ENCODE data around the gene ROBO3.

ROBO3 gene

DNA sequence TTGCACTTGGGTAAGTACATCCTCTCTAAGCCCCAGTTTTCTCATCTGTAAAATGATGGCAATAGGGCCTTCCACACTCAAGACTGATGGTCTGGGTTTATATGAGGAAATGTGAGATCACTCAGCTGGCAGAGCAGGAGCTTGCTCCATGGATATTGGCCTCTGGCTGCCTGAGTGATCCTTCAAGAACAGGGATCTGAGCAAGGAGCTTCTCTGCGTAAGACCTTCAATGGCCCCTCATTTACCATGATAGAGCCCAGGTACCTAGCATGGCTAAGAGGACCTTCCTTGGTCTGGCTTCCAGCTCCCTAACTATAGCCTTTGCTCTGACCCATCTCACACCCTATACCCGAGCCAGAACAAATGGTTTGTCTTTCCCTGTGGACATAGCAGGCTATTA is 26.9 kb downstream of the ROBO3 start:
- DNase-seq (ENCODE audit: low read depth) = no peak

DNA sequence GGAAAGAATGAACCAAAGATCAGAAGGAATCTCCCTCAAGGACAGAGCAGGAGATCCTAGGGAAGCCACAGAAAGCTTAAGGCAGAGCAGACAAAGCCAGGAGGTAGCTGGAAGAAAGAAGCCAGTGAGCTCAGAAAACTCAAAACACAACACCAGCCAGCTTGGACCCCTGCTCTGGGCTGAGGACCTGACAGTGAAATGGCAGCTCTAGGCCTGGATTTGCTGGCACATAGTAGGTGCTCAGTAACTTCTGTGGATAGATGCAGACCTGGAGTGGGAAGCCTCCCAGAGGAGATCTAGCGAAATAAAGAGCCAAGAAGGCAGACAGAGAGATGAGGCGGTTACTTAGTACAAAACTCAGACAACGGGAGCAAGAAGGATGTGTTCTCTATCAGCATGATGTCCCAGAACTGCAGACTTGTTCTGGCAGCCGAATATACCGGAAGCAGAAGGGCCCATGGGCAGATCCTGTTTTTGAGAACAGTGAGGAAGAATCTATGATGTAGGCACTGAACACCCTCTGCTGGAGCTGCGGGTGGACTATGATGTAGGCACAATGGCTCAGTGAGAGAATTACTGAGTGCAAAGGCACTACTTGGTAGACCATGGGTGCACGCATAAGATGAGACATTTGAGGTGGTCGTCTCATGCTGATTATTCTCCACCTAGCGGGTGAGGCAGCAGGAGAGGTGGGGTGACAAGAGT is 27.7 kb downstream of the ROBO3 start:
- DNase-seq (ENCODE audit: low read depth) = no peak

DNA sequence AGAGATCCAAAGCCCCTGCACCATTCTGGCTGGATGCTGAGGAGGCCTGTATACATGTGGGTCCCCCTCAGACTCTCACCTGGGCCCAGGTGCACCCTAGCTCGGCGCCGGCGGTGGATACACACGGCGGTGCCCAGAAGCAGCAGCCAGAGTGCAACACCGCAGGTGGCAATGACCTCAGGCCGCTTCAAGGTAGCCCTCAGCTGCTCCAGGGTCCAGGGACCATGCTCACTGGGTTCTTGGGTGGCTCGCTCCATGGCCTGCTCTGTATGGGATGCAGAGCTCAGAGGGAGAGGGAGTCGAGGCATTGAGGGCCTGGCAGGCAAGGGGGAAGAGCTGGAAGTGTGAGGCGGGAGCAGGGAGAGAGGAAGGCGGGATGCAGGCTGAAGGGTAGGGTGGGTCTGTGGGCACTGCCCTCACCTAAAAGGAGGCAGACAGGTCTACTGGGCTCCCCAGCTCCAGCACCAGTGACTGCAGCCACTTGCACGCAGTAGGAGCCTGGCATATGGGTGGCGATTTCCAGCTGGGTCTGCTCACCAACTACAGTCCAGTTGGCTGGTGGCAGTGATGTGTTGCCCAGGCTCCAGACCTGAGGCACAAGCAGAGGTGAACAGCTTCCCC is 28.7 kb downstream of the ROBO3 start:
- DNase-seq (ENCODE audit: low read depth) = no peak

DNA sequence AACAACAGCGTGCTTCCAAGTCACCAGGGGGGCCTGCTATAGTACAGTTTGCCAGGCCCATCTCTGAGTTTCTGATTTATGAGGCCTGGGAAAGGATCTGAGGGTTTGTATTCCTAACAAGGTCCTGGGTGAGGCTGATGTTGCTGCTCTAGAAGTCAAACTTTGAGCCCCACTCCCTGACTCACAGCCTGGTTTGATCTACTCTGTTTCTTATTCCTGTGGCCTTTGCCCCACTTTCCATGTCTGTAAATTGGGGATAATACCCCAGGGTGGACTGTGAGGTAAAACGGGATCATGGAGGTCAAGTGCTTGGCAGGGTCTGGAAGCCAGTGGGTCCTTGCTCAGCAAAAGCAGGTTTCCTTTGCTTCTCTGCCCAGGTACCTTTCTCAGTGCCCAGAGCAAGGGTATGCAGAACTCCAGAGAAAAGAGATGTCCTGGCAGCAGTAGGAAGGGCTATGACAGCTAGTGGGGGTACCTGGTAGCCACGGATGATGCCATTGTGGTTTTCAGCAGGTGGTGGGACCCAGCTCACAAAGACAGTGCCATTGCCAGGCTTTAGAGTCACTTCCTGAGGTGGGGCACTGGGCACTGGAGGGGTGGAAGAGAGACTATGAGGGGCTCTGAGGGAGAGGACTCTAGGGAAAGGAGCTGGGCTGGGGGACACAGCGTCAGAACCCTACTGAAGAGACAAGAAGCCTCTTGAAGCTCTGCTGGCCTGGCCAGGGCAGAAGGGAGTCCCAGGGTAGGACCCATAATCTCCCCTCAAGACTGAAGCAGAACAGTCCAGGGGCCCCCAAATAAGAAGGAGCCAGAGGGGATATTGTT is 29.6 kb downstream of the ROBO3 start:
- no peak for DNase-seq (ENCODE audit: low read depth)

DNA sequence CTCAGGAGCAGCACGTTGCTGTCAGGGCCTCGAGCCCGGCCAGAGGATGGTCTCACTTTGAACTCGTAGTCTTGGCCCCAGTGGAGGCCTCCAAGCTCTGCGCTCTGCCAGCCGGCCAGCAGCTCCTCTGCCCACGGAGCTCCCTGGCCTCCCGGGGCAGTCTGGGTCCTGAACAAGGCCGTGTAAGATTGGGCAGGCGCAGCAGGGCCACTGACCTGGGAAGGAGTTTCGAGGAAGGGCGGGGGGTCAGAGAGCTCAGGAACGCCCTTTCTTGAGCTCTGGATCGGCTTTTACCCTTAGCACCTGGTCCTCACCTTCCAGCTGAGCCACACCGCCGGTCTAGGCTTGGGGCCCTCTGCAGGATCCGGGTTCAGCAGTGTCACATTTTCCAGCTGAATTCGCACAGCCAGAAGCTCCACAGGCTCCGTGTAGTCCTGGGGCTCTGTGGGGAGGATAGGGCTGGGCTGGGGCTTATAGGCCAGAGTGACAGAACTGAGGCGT is 30.3 kb downstream of the ROBO3 start:
- no peak for DNase-seq (ENCODE audit: low read depth)

DNA sequence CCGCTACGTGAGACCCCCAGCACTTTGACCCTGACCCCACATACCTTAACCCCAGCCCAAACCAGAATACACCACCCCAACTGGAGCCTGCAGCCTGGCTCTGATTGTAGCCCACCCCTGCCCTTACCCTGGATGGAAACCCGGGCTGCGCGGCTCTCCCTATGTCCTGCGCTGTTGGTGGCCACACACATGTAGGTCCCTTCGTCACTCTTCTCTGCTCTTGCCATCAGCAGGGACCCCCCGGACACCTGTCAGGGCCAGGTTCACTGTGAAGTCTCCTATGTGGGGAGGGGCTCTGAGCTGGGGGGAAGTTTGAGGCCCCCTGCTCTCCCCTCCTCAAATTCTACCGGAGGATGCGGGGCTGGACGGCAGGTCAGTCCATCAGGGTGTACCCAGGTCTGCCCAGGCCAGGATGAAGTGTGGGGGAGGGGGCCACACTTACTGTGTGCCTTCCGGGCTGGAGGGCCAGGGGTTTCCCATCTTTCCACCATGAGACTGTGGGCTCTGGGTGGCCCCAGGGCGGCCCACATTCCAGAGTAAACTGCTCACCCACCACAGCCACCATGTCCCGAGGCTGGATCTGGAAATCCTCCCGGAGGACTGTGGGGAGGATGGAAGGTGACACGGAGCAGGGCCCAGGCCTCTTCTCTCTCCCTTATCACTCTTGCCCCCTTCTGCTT is 31.0 kb downstream of the ROBO3 start:
- no peak for DNase-seq (ENCODE audit: low read depth)

DNA sequence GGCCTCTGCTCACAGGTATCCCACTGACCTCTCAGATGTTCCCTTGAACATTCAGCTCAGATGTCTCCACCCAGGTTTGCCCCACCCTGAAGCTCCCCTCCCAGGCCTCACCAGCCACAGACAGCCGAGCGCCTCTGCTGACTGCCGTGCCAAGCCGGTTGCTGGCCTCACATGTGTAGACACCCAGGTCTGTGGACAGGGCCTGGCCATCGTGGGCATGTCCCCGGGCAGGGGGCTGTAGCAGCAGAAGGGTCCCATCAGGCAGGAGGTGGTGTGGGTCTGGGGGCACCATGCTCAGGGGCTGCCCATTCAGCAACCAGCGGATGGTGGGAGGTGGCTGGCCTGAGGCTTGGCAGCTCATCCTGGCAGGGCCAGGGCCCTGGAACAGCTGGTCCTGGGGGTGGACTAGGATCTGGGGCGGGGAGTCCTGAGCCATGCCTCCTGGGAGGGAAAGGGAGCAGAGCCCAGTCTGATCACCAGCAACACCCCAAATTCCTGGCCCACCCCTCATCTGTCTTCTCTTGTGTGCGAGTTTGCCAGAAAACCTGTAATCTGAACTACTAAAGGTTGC is 31.7 kb downstream of the ROBO3 start:
- DNase-seq (ENCODE audit: low read depth) = no peak

DNA sequence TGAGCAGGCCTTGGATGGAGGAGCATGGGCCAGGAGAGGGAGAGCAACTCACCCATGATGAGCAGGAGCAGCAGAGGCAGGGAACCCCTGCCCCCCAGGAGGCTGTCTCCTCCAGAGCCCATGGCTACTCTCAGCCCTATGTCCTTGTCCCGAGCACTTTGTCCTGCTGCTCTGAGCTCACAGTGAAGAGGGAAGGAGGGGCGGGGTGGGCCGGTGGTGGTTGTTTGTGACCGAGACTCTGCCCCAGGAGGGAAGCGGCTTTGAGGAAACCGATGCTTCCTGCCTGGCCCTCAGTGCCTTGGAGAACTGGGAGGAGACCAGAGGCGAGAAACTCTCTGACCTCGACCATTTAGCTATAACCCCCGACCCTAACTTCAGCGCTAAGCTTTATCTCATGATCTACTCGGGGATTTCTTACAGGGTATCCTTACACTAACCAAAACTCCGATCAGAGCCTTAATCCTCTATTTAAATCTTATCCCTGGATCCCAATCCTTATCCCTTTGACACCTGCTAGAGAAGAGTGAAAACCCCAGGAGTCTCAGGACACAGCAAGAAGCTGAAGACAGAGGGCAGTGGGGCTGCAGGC is 32.5 kb downstream of the ROBO3 start, which contains the start of gene ROBO4:
Gene ROBO4, minus strand, starts transcription at position 192 of the 589 bp plus-strand sequence. Its CDS starts 70 bp downstream, at position 122.
- DNase-seq (ENCODE audit: low read depth) = no peak

DNA sequence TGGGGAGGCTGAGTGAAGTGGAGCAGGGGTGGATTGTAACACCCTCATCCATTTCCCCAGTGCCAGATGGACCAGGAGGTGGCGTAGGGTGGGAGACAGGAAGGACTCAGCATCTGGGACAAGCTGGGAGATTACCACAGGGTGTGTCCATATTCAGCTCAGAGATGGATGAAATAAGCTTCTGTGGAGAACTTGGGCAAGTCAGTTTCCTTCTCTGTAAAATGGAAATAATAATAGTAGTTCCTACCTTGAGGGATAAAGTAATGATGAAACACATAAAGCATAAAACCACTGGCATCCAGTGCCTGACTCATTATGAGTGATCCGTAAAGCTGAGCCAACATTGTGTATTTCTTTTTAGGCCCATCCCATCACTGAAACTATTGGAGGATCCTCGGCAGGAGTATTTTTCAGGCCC is 33.0 kb downstream of the ROBO3 start:
- DNase-seq (ENCODE audit: low read depth) = no peak

DNA sequence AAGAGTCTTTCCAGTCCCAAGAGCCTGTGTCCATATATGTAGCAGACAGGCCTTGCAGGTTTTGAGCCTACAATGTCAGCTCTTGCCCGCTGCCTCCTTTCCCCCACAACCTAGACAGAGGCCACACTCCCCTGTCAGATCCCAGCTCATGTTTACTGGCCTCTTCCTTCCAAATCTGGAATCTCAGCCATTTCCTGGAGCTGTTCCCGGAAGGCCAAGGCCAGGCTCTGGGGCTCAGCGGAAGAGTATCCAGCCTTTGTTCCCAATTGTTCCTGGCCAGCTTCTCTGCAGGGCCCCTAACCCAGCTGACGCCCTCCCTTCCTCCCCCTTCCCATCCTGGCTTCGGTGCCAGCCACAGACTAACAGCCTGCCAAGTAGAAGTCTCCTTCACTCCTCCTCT is 33.5 kb downstream of the ROBO3 start:
- no peak for DNase-seq (ENCODE audit: low read depth)

DNA sequence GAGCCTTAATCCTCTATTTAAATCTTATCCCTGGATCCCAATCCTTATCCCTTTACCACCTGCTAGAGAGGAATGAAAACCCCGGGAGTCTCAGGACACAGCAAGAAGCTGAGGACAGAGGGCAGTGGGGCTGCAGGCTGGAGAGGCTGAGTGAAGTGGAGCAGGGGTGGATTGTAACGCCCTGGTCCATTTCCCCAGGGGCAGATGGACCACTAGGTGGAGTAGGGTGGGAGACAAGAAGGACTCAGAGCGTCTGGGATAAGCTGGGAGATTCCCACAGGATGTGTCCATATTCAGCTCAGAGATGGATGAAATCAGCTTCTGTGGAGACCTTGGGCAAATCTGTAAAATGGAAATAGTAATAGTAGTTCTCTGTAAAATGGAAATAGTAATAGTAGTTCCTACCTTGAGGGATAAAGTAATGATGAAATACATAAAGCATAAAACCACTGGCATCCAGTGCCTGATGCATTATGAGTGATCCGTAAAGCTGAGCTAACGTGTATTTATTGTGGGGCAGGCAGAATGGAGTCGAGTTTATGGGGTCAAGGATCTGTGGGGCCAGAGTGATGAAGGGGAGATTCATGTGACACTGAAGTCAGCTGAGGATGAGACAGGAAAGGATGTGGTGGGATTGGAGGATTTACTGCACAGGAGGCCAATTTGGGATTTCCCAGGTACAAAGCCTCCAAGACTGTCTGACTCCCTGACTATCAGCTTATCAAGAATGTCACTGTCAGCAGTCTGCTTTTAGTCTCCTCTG is 34.3 kb downstream of the ROBO3 start:
- no peak for DNase-seq (ENCODE audit: low read depth)

DNA sequence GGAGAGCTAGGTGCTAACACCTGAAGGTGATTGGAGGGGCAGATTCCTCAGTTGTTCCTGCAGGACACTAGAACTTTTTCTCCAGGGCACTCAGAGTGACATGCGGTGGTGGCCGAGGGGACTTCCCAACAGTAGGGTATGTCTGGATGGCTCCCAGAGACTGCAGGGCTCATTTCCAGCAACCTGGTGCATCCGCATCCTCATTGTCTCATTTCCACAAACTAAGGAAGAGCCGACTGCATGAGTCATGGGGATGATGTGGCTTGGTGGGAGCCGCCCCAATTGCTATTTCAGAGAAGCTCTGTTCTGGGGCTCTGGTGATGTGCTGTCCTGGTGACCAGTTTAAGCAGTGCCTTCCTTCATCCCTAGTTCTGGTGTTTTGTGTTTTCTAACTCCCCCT is 35.2 kb downstream of the ROBO3 start:
- DNase-seq (ENCODE audit: low read depth) = no peak

DNA sequence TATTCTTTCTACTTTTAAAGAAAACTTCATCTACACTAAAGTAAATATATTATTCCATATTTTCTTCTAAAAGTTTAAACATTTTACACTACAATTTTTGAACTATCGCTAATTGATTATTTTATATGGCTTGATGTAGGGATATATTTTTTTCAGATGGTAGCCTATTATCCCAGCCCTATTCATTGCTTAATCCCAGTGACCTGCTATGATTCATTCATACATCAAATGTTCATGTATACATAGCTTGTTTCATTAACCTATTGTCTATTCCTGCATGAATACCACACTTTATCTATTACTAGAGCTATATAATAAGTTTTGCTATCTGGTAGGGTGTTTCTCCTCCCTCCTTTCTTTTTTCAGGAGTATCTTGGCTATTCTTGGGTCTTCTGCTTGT is 37.4 kb downstream of the ROBO3 start:
- DNase-seq (ENCODE audit: low read depth) = no peak

DNA sequence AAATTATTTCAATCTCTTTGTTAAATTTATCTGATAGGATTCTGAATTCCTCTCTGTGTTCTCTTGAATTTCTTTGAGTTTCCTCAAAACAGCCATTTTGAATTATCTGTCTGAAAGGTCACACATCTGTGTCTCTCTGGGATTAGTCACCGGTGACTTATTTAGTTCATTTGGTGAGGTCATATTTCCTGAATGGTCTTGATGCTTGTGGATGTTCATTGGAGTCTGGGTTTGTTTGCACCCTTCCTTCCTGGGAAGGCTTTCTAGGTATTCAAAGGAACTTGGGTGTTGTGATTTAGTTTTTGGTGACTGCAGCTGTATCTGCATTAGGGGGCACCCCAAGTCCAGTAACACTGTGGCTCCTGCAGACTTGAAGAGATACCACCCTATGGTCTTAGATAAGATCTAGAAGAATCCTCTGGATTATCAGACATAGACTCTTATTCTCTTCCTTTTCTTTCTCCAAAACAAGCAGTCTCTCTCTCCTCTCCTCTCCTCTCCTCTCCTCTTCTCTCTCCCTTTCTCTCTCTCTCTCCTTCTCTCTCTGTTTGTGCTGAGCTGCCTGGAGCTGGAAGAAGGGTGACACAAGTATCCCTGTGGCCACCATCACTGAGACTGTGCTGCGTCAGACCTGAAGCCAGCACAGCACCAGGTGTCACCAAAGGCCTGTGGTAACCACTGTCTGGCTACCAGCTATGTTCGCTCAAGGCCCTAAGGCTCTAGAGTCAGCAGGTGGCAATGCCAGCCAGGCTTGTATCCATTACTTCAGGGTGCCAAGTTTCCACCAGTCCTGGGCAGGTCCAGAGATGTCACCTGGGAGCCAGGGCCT is 50.5 kb downstream of the ROBO3 start:
- no peak for DNase-seq (ENCODE audit: low read depth)

DNA sequence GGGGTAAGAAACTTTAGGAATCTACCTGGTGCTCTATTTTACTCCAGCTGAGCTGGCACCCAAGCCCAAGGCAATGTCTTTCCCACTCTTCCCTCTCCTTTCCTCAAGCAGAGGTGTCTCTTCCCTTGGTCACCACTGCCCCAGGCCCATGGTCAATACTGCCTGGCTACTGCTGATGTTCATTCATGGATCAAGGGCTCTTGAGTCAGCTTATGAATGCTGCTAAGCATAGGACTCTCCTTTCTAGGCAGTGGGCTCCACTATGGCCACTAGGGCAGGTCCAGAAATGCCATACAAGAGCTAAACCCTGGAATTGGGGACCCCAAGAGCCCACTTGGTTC is 51.1 kb downstream of the ROBO3 start:
- DNase-seq (ENCODE audit: low read depth) = no peak

DNA sequence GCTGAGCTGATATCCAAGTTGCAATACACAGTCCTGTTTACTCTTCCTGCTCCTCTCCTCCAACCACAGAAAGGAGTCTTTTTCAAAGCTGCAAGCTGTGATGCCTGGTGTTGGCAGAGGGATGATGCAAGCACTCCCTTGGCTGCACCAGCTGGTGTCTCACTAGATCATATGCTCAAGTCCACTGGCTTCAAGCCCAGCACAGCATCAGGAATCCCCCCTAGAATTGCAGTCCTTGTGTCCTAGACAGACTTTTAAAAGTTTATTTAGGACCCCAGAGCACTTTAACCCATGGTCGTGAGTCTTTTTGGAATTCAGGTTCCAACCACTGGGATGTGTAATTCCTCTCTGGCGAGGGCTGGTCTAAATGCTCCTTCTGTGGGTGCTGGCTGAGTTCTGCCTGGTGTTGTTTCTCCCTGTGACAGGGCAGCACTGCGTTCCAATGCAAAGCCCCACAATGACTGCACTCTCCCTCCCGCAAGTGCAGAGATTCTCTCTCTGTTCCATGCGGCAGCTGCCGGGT is 51.9 kb downstream of the ROBO3 start:
- no peak for DNase-seq (ENCODE audit: low read depth)

DNA sequence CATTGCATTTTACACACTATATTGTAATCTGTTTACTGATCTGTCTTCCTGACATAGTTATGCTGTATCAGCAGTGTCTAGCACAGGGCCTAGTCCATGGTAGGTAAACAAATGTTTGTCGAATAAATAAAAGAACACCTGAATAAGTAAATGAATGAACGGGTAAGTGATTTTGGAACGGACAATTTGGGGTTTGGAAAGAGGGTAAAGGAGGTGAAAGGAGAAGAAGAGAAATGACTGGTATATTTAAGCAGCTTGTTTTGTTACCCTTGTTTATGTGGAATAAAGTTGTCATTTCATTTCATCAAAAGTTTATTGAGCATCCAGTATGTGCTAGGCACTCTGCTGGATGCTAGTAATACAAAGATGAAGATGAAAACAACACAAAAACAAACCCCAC is 53.7 kb downstream of the ROBO3 start, which contains the start of gene HEPN1:
Gene HEPN1, plus strand, starts transcription at position 301 of the 400 bp plus-strand sequence.
- DNase-seq (ENCODE audit: low read depth) = no peak

DNA sequence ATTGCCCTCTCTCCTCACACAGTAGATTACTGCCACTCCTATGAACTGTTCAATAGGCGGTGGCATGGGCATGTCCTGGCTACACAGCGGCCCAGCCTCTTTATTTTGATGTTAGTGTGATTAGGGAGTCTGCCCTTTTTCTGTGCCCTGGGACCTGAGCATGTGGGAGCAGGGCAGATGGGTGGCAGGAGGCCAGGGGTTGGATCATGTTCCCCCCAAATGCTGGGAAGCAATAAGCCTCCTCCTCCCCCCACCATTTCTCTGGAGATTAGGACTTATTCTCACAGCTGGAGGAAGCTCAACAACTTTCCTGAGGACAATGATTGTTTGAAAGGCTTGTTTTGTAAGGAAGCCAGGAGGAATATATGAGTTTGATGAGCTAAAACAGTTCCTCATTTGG is 54.7 kb downstream of the ROBO3 start:
- DNase-seq (ENCODE audit: low read depth) = no peak

DNA sequence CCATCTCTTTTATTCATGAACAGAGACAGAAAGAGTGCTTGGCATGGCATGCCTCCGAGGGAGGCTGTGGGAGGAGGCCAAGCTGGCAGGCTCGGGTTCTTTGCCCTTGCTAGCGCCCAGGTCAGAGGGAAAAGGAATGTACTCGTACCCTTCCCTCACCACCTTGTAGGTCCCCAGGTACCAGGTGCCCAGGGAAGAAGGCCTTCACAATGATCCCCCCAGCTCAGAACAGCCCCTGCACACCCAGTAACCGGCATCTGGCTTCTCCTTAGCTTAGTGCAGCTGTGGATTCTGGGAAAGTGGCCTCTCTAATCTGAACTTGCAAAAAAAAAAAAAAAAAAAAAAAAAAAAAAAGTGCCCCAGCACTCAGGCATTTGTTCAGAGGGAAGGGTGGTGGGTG is 55.1 kb downstream of the ROBO3 start:
- DNase-seq (ENCODE audit: low read depth) = no peak
